ENCODE data around the gene INTS3. TPM values are rescaled to one million over a fixed set of nuclear protein-coding genes. Genes with fewer than 3 reads are reported as not detected.

The INTS3 gene
- total and polyA plus RNA-seq, 2 donors (not counting 3 experiments of a cell fraction or from before 2014, with no cell fraction given): 61.9 to 63.1 TPM

GRCh38 chr1:153805042-153805745, 77.3 kb downstream of the INTS3 start:
- ChIA-PET POLR2A (no interaction called here), CTCF (interaction anchor here (0.6 to 1.8 kb wide), 2 partner anchors 120 to 141 kb away, joined by 3 to 9 read pairs; partner anchors contain the start of gene DENND4B)
- intact Hi-C loops (cut with micrococcal nuclease) (no loop called here), dilution Hi-C loops (cut with MboI; ENCODE audit: extremely low pct_ligation_motif_present, low sequenced_read_pairs) (no loop called here)
- Histone ChIP-seq H3K36me3 (ENCODE audit: control insufficient read depth in 2 of 2, extremely low read depth in 1 of 2, insufficient read depth in 2 of 2, low read length in 2 of 2) (peaks cover 0 to 18% of the 10 kb centered on the region in 2 experiments), H3K79me2 (ENCODE audit: control insufficient read depth, insufficient read depth, low read length) (no peaks in the 10 kb centered on the region), H3K4me3 (replicated peaks in 1 of 3; ENCODE audit: insufficient read depth in 1 of 3, low read depth in 1 of 3, low read length in 3 of 3) (no peak overlapping the region), H3K27me3 (ENCODE audit: control insufficient read depth in 2 of 2, insufficient read depth in 2 of 2, low read length in 2 of 2) (no peaks in the 10 kb centered on the region), H3K27ac (ENCODE audit: insufficient read depth, low read depth, low read length) (no peak overlapping the region), H3K9ac (replicated peaks; ENCODE audit: extremely low read depth, insufficient read depth, low read length) (no peak overlapping the region), H3K9me3 (replicated peaks; ENCODE audit: control insufficient read depth, insufficient read depth, low read length) (no peaks in the 10 kb centered on the region), H4K20me1 (replicated peaks; ENCODE audit: control insufficient read depth, extremely low read depth, insufficient read depth, low read length) (no peaks in the 10 kb centered on the region), H3K9me1 (replicated peaks; ENCODE audit: control insufficient read depth, extremely low read depth, insufficient read depth, low read length) (no peaks in the 10 kb centered on the region), H3K4me2 (ENCODE audit: insufficient read depth, low read length) (no peak overlapping the region), H2AFZ (ENCODE audit: low read depth, low read length) (no peak overlapping the region), H3K4me1 (ENCODE audit: control insufficient read depth, extremely low read depth, insufficient read depth, low read length) (peaks cover 4% of the 10 kb centered on the region)
- FAIRE-seq (peak; percentile 72), DNase-seq (ENCODE audit: low read depth, low spot score) (peak; percentile 19)
- BruUV-seq (replicated peaks): no TSS peak
- no peak for TF ChIP-seq CTCF (IDR thresholded peaks at IDR 0.05; ENCODE audit: extremely low read depth in 1 of 2, insufficient read depth in 1 of 2, low read depth in 1 of 2, low read length in 2 of 2)
- TF ChIP-seq POLR2AphosphoS5 (IDR thresholded peaks at IDR 0.05; ENCODE audit: insufficient read depth, low read depth, low read length): no peak
- no peak for TF ChIP-seq MAX (IDR thresholded peaks at IDR 0.05; ENCODE audit: insufficient read depth, insufficient read length)
- TF ChIP-seq FOS (IDR thresholded peaks at IDR 0.05; ENCODE audit: borderline replicate concordance, insufficient read depth, low read length): peak; percentile 55
